ENCODE data around the gene DONSON.

Gene DONSON

GRCh38 chr21:33559813-33560212 is 28.7 kb downstream of the DONSON start:
- Histone ChIP-seq H3K4me1 (ENCODE audit: control insufficient read depth, insufficient read depth, low read length) (no peaks in the 10 kb centered on the region), H3K9me3 (ENCODE audit: control insufficient read depth, insufficient read depth, low read depth, low read length) (no peaks in the 10 kb centered on the region), H3K4me3 (ENCODE audit: low read depth, low read length) (no peak overlapping the region), H3K36me3 (ENCODE audit: control insufficient read depth in 2 of 2, insufficient read depth in 1 of 2, low read length in 2 of 2) (peaks cover 81 to 86% of the 10 kb centered on the region in 2 experiments), H3K27ac (ENCODE audit: extremely low read depth, low read depth, low read length) (no peak overlapping the region)
- POLR2A ChIA-PET, result no interaction called here
- TF ChIP-seq REST (tag by site-specific recombination; IDR thresholded peaks at IDR 0.05) (no peak), ZNF114 (tag by site-specific recombination; IDR thresholded peaks at IDR 0.05) (no peak)
- CTCF ChIA-PET, result no interaction called here

- CTCF ChIA-PET, result interaction anchor here (1.3 kb wide), 1 partner anchor 24 kb away, joined by 4 read pairs; no protein-coding TSS in a partner anchor
- POLR2A ChIA-PET, result interaction anchor here (0.6 kb wide), 1 partner anchor 58 kb away, joined by 3 read pairs; no protein-coding TSS in a partner anchor
- no peaks in the 10 kb centered on the region for H3K4me1 ChIP-seq (ENCODE audit: control insufficient read depth, insufficient read depth, low read length)
Measured at GRCh38 chr21:33558777-33559421, 29.6 kb downstream of the DONSON start.

More at GRCh38 chr21:33558777-33559421, 29.6 kb downstream of the DONSON start:
- no peak overlapping the region for H3K4me3 ChIP-seq (ENCODE audit: low read depth, low read length)
- peaks cover 81 to 90% of the 10 kb centered on the region in 2 experiments for H3K36me3 ChIP-seq (ENCODE audit: control insufficient read depth in 2 of 2, insufficient read depth in 1 of 2, low read length in 2 of 2)
- no peaks in the 10 kb centered on the region for H3K9me3 ChIP-seq (ENCODE audit: control insufficient read depth, insufficient read depth, low read depth, low read length)
- no peak overlapping the region for H3K27ac ChIP-seq (ENCODE audit: extremely low read depth, low read depth, low read length)
- TF ChIP-seq ZNF677 (tag by site-specific recombination; IDR thresholded peaks at IDR 0.05) (no peak), ZNF324 (tag by site-specific recombination; IDR thresholded peaks at IDR 0.05) (0 out of 2 replicates have a peak, but pooled peaks have one; percentile 16), ZXDB (tag by site-specific recombination; IDR thresholded peaks at IDR 0.05) (0 out of 2 replicates have a peak, but pooled peaks have one; percentile 11), SP7 (tag by site-specific recombination; IDR thresholded peaks at IDR 0.05) (peak; percentile 98), ZEB2 (tag by site-specific recombination; IDR thresholded peaks at IDR 0.05) (0 out of 2 replicates have a peak, but pooled peaks have one; percentile 36), ZNF629 (tag by site-specific recombination; IDR thresholded peaks at IDR 0.05) (peak; percentile 68), ZNF521 (tag by site-specific recombination; IDR thresholded peaks at IDR 0.05) (no peak), BCL6B (tag by site-specific recombination; IDR thresholded peaks at IDR 0.05) (peak; percentile 86), ZNF169 (tag by site-specific recombination; IDR thresholded peaks at IDR 0.05) (no peak), ZNF639 (tag by site-specific recombination; IDR thresholded peaks at IDR 0.05) (0 out of 2 replicates have a peak, but pooled peaks have one; percentile 40), ZNF266 (tag by site-specific recombination; IDR thresholded peaks at IDR 0.05; ENCODE audit: low read depth) (no peak), ZBTB21 (tag by site-specific recombination; IDR thresholded peaks at IDR 0.05) (0 out of 2 replicates have a peak, but pooled peaks have one; percentile 35), ZNF664 (tag by site-specific recombination; IDR thresholded peaks at IDR 0.05) (peak; percentile 83), ZNF362 (tag by site-specific recombination; IDR thresholded peaks at IDR 0.05) (peak; percentile 67; the same call in 1 of the 2 replicates), ZNF776 (tag by site-specific recombination; IDR thresholded peaks at IDR 0.05; ENCODE audit: borderline replicate concordance) (no peak), PRDM6 (tag by site-specific recombination; IDR thresholded peaks at IDR 0.05) (peak; percentile 34; the same call in 1 of the 2 replicates), ATF2 (tag by site-specific recombination; IDR thresholded peaks at IDR 0.05; ENCODE audit: low read depth) (peak; percentile 61; the same call in 1 of the 2 replicates), ZNF513 (tag by site-specific recombination; IDR thresholded peaks at IDR 0.05) (peak; percentile 54; the same call in 1 of the 2 replicates)

All from HEK293 (cell line).